SK-N-MC (cell line): Measurements from ENCODE around the gene ZNF830.

Source experiments
- EZH2 ChIP-seq: fragments of 200-600 bp; sonication (generic); IDR thresholded peaks from one replicate; pipeline ENCODE4 v1.6.1; 2017; ENCODE audit warnings: antibody characterized with exemption
- POLR2AphosphoS5 ChIP-seq: IDR thresholded peaks from 2 replicates; pipeline ENCODE4 v1.6.1; 2012; ENCODE audit warnings: mild to moderate bottlenecking, low read depth, low read length, borderline replicate concordance

GRCh38 chr17:34920676-34921075 lies 40.7 kb upstream of the ZNF830 start:
- TF ChIP-seq EZH2, result no peak
- no peak for TF ChIP-seq POLR2AphosphoS5
